ENCODE results near the gene MDN1.

- TF ChIP-seq POLR2A (IDR thresholded peaks at IDR 0.05) (no peak), CTCF (IDR thresholded peaks at IDR 0.05 in 8 of 11, conservative IDR thresholded peaks at IDR 0.05 in 3 of 11) (no peak), POLR2AphosphoS5 (IDR thresholded peaks at IDR 0.05) (no peak)
Measured at GRCh38 chr6:89716532-89716931, 103.1 kb downstream of the MDN1 start.
